PFSK-1 (cell line): Measurements from ENCODE around the gene BLOC1S4.

ENCODE experiments used
- REST ChIP-seq, 2 experiments: IDR thresholded peaks; 2 replicates each; pipeline versions ENCODE4 v1.6.1 to v1.8.0; 2011 to 2012; ENCODE audit warnings: low read depth in 2 of 2, low read length in 2 of 2, control low read depth in 1 of 2, inconsistent platforms in 1 of 2, mild to moderate bottlenecking in 1 of 2, moderate library complexity in 1 of 2; ENCODE audit not compliant: insufficient read depth in 1 of 2
- SIN3A ChIP-seq: IDR thresholded peaks from 2 replicates; pipeline ENCODE4 v1.6.1; 2012; ENCODE audit warnings: mild to moderate bottlenecking, low read length, moderate library complexity, borderline replicate concordance; ENCODE audit not compliant: insufficient read depth
- TAF1 ChIP-seq: IDR thresholded peaks from 2 replicates; pipeline ENCODE4 v1.6.1; 2012; ENCODE audit warnings: low read length, control low read depth, borderline replicate concordance; ENCODE audit not compliant: insufficient read depth

GRCh38 chr4:6733358-6734164 is 17.6 kb downstream of the BLOC1S4 start:
- TF ChIP-seq TAF1 (no peak), SIN3A (no peak), REST (IDR thresholded peaks at IDR 0.05; ENCODE audit: insufficient read depth in 1 of 2, low read depth in 2 of 2, low read length in 2 of 2) (no peak)
